Astrocyte of the spinal cord (primary cell): ENCODE data around the gene LPCAT2.

Experiments
- DNase-seq: peaks from one replicate; pipeline ENCODE4 v3.0.0; 2011; ENCODE audit warnings: low read depth, low spot score
- H3K4me3 ChIP-seq: 2 replicates; pipeline ENCODE4 v1.5.1; 2011; ENCODE audit warnings: low read depth, mild to moderate bottlenecking, low read length, moderate library complexity
- in situ Hi-C: cut with HindIII; loops from 2 replicates; pipeline ENCODE4 v1.10.0; 2017; ENCODE audit warnings: low sequenced_read_pairs
- TF ChIP-seq, protein P1 (sequence below): IDR thresholded peaks from 2 replicates; pipeline ENCODE4 v1.5.1; 2012; ENCODE audit warnings: low read depth, mild to moderate bottlenecking, low read length, inconsistent platforms

Gene LPCAT2

DNA sequence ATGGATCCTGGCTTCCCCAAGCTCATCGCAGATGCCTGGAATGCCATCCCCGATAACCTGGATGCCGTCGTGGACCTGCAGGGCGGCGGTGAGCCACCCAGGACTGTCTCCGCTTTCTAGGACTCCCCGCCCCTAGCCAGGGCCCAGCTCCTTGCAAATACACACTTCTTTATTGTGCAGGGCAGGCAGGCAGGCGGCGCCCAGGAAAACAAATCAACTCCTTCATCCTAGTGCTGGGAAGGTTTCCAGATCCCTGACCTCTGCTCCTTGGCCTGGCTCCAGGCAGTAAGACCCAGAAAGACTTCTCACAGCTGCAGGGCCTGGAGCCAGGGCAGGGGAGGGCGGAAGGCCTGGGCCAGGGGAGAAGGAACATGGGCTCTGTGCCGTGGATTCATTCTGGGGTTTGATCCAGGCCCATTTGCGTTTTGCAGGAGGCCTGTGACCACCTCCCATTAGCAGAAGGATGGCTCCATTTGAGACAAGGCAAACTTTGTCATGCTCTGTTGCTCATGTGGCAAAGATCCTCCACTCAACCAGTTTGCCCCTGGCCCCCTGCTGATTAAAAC lies 6.0 kb upstream of the LPCAT2 start:
- no peak overlapping the region for H3K4me3 ChIP-seq
- in situ Hi-C loops, result no loop called here
- peak; percentile 98 for DNase-seq

DNA sequence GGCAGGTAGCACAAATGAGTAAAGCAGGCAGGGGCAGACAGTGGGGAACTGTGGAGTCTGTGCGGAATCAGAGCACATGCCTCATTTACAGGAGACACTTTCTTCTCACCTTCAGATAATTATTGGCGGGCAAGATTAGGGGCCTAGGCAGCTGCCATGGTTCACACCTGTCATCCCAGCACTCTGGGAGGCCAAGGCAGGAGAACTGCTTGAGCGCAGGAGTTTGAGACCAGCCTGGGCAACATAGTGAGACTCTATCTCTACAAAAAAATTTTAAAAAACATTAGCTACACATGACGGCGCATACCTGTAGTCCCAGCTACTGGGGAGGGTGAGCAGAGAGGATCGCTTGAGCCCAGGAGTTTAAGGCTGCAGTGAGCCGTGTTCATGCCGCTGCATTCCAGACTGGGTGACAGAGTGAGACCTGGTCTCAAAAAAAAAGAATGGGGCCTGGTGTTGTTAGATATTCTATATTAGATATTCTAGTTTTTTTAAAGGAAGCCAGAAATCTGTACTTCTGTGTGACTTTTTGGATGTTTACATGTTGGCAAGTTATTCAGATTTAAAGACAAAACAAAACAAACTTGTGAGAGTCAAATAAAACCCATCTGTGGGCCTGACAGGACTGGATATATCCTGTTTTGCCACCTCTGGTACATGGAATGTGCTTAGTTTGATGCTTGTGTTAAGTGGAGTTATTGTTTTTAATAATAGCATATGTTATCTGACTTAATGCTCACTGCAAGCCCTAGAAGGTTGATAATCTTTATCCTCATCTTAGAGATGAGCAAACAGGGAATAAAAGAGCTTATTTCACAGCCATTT lies 4.9 kb upstream of the LPCAT2 start:
- no peak overlapping the region for H3K4me3 ChIP-seq
- no peak for DNase-seq
- TF ChIP-seq, protein P1, sequence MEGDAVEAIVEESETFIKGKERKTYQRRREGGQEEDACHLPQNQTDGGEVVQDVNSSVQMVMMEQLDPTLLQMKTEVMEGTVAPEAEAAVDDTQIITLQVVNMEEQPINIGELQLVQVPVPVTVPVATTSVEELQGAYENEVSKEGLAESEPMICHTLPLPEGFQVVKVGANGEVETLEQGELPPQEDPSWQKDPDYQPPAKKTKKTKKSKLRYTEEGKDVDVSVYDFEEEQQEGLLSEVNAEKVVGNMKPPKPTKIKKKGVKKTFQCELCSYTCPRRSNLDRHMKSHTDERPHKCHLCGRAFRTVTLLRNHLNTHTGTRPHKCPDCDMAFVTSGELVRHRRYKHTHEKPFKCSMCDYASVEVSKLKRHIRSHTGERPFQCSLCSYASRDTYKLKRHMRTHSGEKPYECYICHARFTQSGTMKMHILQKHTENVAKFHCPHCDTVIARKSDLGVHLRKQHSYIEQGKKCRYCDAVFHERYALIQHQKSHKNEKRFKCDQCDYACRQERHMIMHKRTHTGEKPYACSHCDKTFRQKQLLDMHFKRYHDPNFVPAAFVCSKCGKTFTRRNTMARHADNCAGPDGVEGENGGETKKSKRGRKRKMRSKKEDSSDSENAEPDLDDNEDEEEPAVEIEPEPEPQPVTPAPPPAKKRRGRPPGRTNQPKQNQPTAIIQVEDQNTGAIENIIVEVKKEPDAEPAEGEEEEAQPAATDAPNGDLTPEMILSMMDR, result no peak
- in situ Hi-C loops, result no loop called here

More for the DNA sequence above, 6.0 kb upstream of the LPCAT2 start:
- TF ChIP-seq, protein P1, result no peak

DNA sequence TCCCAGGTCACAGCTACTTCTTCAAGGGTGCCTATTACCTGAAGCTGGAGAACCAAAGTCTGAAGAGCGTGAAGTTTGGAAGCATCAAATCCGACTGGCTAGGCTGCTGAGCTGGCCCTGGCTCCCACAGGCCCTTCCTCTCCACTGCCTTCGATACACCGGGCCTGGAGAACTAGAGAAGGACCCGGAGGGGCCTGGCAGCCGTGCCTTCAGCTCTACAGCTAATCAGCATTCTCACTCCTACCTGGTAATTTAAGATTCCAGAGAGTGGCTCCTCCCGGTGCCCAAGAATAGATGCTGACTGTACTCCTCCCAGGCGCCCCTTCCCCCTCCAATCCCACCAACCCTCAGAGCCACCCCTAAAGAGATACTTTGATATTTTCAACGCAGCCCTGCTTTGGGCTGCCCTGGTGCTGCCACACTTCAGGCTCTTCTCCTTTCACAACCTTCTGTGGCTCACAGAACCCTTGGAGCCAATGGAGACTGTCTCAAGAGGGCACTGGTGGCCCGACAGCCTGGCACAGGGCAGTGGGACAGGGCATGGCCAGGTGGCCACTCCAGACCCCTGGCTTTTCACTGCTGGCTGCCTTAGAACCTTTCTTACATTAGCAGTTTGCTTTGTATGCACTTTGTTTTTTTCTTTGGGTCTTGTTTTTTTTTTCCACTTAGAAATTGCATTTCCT lies 3.4 kb upstream of the LPCAT2 start:
- TF ChIP-seq, protein P1, result no peak
- no peak overlapping the region for H3K4me3 ChIP-seq
- in situ Hi-C loops, result no loop called here
- no peak for DNase-seq

DNA sequence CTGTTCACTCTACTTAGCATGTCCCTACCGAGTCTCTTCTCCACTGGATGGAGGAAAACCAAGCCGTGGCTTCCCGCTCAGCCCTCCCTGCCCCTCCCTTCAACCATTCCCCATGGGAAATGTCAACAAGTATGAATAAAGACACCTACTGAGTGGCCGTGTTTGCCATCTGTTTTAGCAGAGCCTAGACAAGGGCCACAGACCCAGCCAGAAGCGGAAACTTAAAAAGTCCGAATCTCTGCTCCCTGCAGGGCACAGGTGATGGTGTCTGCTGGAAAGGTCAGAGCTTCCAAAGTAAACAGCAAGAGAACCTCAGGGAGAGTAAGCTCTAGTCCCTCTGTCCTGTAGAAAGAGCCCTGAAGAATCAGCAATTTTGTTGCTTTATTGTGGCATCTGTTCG lies 2.8 kb upstream of the LPCAT2 start:
- DNase-seq, result no peak
- in situ Hi-C loops, result no loop called here
- no peak overlapping the region for H3K4me3 ChIP-seq
- TF ChIP-seq, protein P1, result no peak

DNA sequence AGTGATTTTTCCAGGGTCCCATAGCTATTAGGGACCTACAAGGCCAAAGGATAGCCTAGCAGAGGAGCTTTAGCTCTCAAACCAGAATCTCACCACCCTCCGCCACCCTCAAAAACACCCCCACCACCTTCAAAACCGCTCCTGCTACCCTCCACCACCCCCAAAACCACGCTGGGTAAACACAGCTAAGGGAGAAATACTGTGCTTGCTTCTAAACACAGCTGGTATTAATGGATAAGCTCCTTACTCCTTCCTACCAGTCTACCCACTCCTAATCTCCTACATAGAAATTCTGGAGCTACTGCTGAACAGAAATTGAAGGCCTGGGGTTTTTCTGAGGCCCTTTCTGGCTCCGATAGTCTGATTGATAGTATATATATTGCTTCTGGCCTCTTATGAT lies 2.2 kb upstream of the LPCAT2 start:
- no peak overlapping the region for H3K4me3 ChIP-seq
- DNase-seq, result no peak
- in situ Hi-C loops, result no loop called here
- TF ChIP-seq, protein P1, result no peak

DNA sequence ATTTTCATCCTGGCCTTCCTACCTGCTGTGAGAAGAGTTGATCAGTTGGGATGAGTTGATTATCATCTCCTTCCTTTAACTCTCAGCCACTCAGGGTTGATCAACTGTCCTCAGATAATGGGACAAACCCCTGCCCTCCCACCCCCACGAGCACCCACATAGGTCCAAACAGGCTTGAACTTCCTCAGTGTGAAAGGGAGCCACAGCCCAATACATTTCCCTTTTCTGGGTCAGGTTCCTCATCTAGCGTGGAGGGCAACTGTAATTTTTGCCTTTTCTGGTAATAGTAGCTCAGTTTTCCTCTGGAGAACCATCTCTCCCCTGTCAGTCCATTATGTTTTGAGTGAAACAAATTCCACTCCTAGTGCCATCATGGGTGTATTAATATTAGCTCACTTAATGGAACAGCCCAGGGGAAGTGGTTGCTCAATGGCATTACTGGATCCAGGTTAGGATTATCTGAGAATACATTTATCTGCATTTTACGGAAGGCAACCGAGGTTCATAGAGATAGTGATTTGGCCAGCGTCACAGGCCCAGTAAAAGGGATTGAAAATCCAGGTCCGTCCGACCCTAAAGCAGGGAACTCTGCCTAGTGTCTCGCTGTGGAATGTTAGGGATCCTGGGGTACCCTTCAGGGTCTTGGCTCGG lies 476 bp upstream of the LPCAT2 start:
- peak overlapping the region; percentile 78 for H3K4me3 ChIP-seq
- in situ Hi-C loops, result no loop called here
- TF ChIP-seq, protein P1, result no peak
- DNase-seq, result no peak
